IMR-90 (cell line): ENCODE results near the gene C1orf105. TPM values are rescaled to one million over a fixed set of nuclear protein-coding genes. Genes with fewer than 3 reads are reported as not detected.

Experiments used
- ATAC-seq: fragments of 200-7000 bp; cut with Tn5 transposase; 2 replicates; pipeline ENCODE4 v1.9.1; 2020; ENCODE audit warnings: low read depth, mild to moderate bottlenecking, moderate library complexity
- BruUV-seq: library from RNA; stranded (reverse); fragments of 400-500 nt; replicated peaks from 2 replicates; lab custom pipeline; 2021; lab: Mats Ljungman, UMichigan
- CTCF ChIA-PET: fragments of 300-600 bp; formaldehyde crosslinking; extraction: SDS; loops from one replicate; lab custom pipeline; 2021; ENCODE audit warnings: antibody characterized with exemption; lab: Yijun Ruan, JAX
- POLR2A ChIA-PET: fragments of 300-600 bp; sonication (Branson Sonifier 250); formaldehyde crosslinking; loops from one replicate; lab custom pipeline; 2022; ENCODE audit warnings: antibody characterized with exemption; ENCODE audit not compliant: unreplicated experiment; lab: Charles Lee
- DNase-seq: peaks from one replicate; pipeline ENCODE4 v3.0.0; 2013
- H2AFZ ChIP-seq: replicated peaks from 2 replicates; pipeline ENCODE3; 2013; ENCODE audit warnings: low read length, mild to moderate bottlenecking; ENCODE audit not compliant: poor library complexity
- H2AK5ac ChIP-seq: 2 replicates; pipeline ENCODE4 v1.6.1; 2013; ENCODE audit warnings: low read depth, low read length, inconsistent platforms
- H2AK9ac ChIP-seq: replicated peaks from 2 replicates; pipeline ENCODE3; 2013; ENCODE audit warnings: mild to moderate bottlenecking, low read depth, low read length, moderate library complexity; ENCODE audit not compliant: poor library complexity
- H2BK120ac ChIP-seq: 2 replicates; pipeline ENCODE4 v1.6.1; 2013; ENCODE audit warnings: low read depth, low read length, inconsistent platforms
- H2BK15ac ChIP-seq: 3 replicates; pipeline ENCODE4 v1.6.1; 2013; ENCODE audit warnings: low read depth, low read length, inconsistent platforms
- H2BK20ac ChIP-seq: 2 replicates; pipeline ENCODE4 v1.6.1; 2013; ENCODE audit warnings: low read depth, mild to moderate bottlenecking, inconsistent platforms, low read length, moderate library complexity
- H2BK5ac ChIP-seq: 2 replicates; pipeline ENCODE4 v1.6.1; 2013; ENCODE audit warnings: mild to moderate bottlenecking, low read depth, low read length, inconsistent platforms; ENCODE audit not compliant: poor library complexity, severe bottlenecking
- H3K14ac ChIP-seq: replicated peaks from 2 replicates; pipeline ENCODE4 v1.6.1; 2013; ENCODE audit warnings: low read depth, low read length, inconsistent platforms
- H3K18ac ChIP-seq: 2 replicates; pipeline ENCODE4 v1.6.1; 2013; ENCODE audit warnings: low read depth, low read length, control low read depth
- H3K23ac ChIP-seq: 2 replicates; pipeline ENCODE4 v1.6.1; 2013; ENCODE audit warnings: low read depth, low read length, inconsistent platforms
- H3K27ac ChIP-seq: 2 replicates; pipeline ENCODE4 v1.5.1; 2013; ENCODE audit warnings: mild to moderate bottlenecking, control low read depth, low read length; ENCODE audit not compliant: insufficient read depth
- H3K27me3 ChIP-seq: 2 replicates; pipeline ENCODE4 v1.6.1; 2013; ENCODE audit warnings: low read length; ENCODE audit not compliant: control insufficient read depth, insufficient read depth
- H3K36me3 ChIP-seq: 2 replicates; pipeline ENCODE4 v1.6.1; 2013; ENCODE audit warnings: low read length, mixed read lengths; ENCODE audit not compliant: control insufficient read depth, insufficient read depth
- H3K4ac ChIP-seq: 2 replicates; pipeline ENCODE4 v1.6.1; 2013; ENCODE audit warnings: low read depth, low read length, inconsistent platforms
- H3K4me1 ChIP-seq: 2 replicates; pipeline ENCODE4 v1.6.1; 2013; ENCODE audit warnings: low read length, mixed read lengths; ENCODE audit not compliant: control insufficient read depth, insufficient read depth
- H3K4me2 ChIP-seq: 2 replicates; pipeline ENCODE4 v1.6.1; 2013; ENCODE audit warnings: low read depth, mild to moderate bottlenecking, control low read depth, low read length, moderate library complexity
- H3K4me3 ChIP-seq: 2 replicates; pipeline ENCODE4 v1.5.1; 2013; ENCODE audit warnings: low read depth, mild to moderate bottlenecking, control low read depth, low read length, moderate library complexity; ENCODE audit not compliant: insufficient read depth
- H3K56ac ChIP-seq: 2 replicates; pipeline ENCODE4 v1.6.1; 2013; ENCODE audit warnings: low read length, inconsistent platforms; ENCODE audit not compliant: insufficient read depth; ENCODE audit errors: extremely low read depth
- H3K79me1 ChIP-seq, 2 experiments: 2 replicates each; pipeline ENCODE4 v1.6.1; 2013; ENCODE audit warnings: low read length in 2 of 2, inconsistent platforms in 1 of 2, low read depth in 1 of 2
- H3K9ac ChIP-seq: 2 replicates; pipeline ENCODE4 v1.6.1; 2013; ENCODE audit warnings: low read depth, low read length, control low read depth
- H3K9me1 ChIP-seq: 2 replicates; pipeline ENCODE4 v1.6.1; 2013; ENCODE audit warnings: low read length, inconsistent platforms; ENCODE audit not compliant: insufficient read depth
- H3K9me3 ChIP-seq: 2 replicates; pipeline ENCODE4 v1.6.1; 2013; ENCODE audit warnings: low read length; ENCODE audit not compliant: control insufficient read depth, insufficient read depth
- H4K20me1 ChIP-seq: 2 replicates; pipeline ENCODE4 v1.6.1; 2013; ENCODE audit warnings: low read length, inconsistent platforms; ENCODE audit not compliant: insufficient read depth
- H4K5ac ChIP-seq: 2 replicates; pipeline ENCODE4 v1.6.1; 2013; ENCODE audit warnings: mild to moderate bottlenecking, low read depth, low read length, control low read depth
- H4K8ac ChIP-seq, 2 experiments: 2 replicates each; pipeline ENCODE4 v1.6.1; 2013; ENCODE audit warnings: low read depth in 2 of 2, low read length in 2 of 2, control low read depth in 1 of 2, inconsistent platforms in 1 of 2
- H4K91ac ChIP-seq: 2 replicates; pipeline ENCODE4 v1.6.1; 2013; ENCODE audit warnings: low read depth, low read length, inconsistent platforms; ENCODE audit not compliant: insufficient read depth
- BHLHE40 ChIP-seq: fragments of 150-350 bp; IDR thresholded peaks from 2 replicates; pipeline ENCODE4 v1.6.1; 2016; ENCODE audit warnings: mild to moderate bottlenecking, low read depth, low read length
- CEBPB ChIP-seq: IDR thresholded peaks from 2 replicates; pipeline ENCODE4 v1.6.1; 2012; ENCODE audit warnings: low read depth, low read length, improper control_type of control experiment
- CHD1 ChIP-seq: IDR thresholded peaks from 2 replicates; pipeline ENCODE4 v1.6.1; 2012; ENCODE audit warnings: low read depth, low read length, improper control_type of control experiment
- ELK1 ChIP-seq: fragments of 150-350 bp; IDR thresholded peaks from 2 replicates; pipeline ENCODE4 v1.6.1; 2016; ENCODE audit warnings: low read depth, mild to moderate bottlenecking, low read length, moderate library complexity, borderline replicate concordance
- FOS ChIP-seq: fragments of 150-350 bp; IDR thresholded peaks from 2 replicates; pipeline ENCODE4 v1.6.1; 2016; ENCODE audit warnings: low read depth, low read length
- MAFK ChIP-seq: IDR thresholded peaks from 2 replicates; pipeline ENCODE4 v1.6.1; 2012; ENCODE audit warnings: low read depth, low read length, improper control_type of control experiment
- MAZ ChIP-seq: IDR thresholded peaks from 2 replicates; pipeline ENCODE4 v1.6.1; 2012; ENCODE audit warnings: low read depth, mild to moderate bottlenecking, low read length, improper control_type of control experiment, moderate library complexity, borderline replicate concordance
- MXI1 ChIP-seq: IDR thresholded peaks from 2 replicates; pipeline ENCODE4 v1.6.1; 2012; ENCODE audit warnings: low read depth, mild to moderate bottlenecking, low read length, moderate library complexity, borderline replicate concordance
- NFE2L2 ChIP-seq: fragments of 150-350 bp; IDR thresholded peaks from 2 replicates; pipeline ENCODE4 v1.6.1; 2016; ENCODE audit warnings: low read depth, mild to moderate bottlenecking, low read length
- RAD21 ChIP-seq: IDR thresholded peaks from 2 replicates; pipeline ENCODE4 v1.6.1; 2012; ENCODE audit warnings: low read length, improper control_type of control experiment
- RCOR1 ChIP-seq: IDR thresholded peaks from 2 replicates; pipeline ENCODE4 v1.6.1; 2012; ENCODE audit warnings: mild to moderate bottlenecking, low read length, improper control_type of control experiment; ENCODE audit not compliant: insufficient replicate concordance
- SMC3 ChIP-seq: fragments of 150-350 bp; IDR thresholded peaks from 2 replicates; pipeline ENCODE4 v1.6.1; 2016; ENCODE audit warnings: low read depth, mild to moderate bottlenecking, antibody characterized with exemption, low read length, moderate library complexity
- USF2 ChIP-seq: fragments of 150-350 bp; IDR thresholded peaks from 2 replicates; pipeline ENCODE4 v1.6.1; 2017; ENCODE audit warnings: mild to moderate bottlenecking, antibody characterized with exemption, low read length, low read depth
- WGBS, 2 experiments: methylation state at CpG; one replicate each; pipeline versions ENCODE4 v1.1.5 to v1.1.7; 2013; ENCODE audit warnings: missing lambda C conversion rate in 2 of 2; ENCODE audit not compliant: insufficient read length in 1 of 2; ENCODE audit errors: extremely low coverage in 2 of 2; 5-methylcytosine and 5-hydroxymethylcytosine counted together
- dilution Hi-C: fragments of 300-500 bp; cut with HindIII; formaldehyde crosslinking; loops from one replicate; pipeline ENCODE4 v1.14.3; 2018; ENCODE audit warnings: low sequenced_read_pairs; ENCODE audit not compliant: unreplicated experiment
- in situ Hi-C: fragments of 300-500 bp; cut with MboI; formaldehyde crosslinking; loops from 3 replicates; pipeline ENCODE4 v1.14.3; 2019; ENCODE audit warnings: low sequenced_read_pairs, inconsistent platforms, mixed read lengths
- intact Hi-C: fragments of 100-400 bp; cut with micrococcal nuclease; formaldehyde crosslinking; loops from 2 replicates; pipeline ENCODE4 v1.10.0; 2022
- polyA plus RNA-seq, 3 experiments: library from polyadenylated mRNA; depleted of rRNA; stranded (reverse); fragments of >200 nt; gene quantifications; 2 replicates each; pipeline ENCODE4 v1.2.3, GENCODE V29; 2012; ENCODE audit warnings: low replicate concordance in 1 of 3
- total RNA-seq: library from RNA; depleted of rRNA; stranded (reverse); fragments of >200 nt; gene quantifications from 2 replicates; pipeline ENCODE4 v1.2.3, GENCODE V29; 2012
- TF ChIP-seq, protein P1 (sequence below): conservative IDR thresholded peaks from 2 replicates; pipeline ENCODE4 v1.5.1; 2012; ENCODE audit warnings: mild to moderate bottlenecking, low read depth, low read length, improper control_type of control experiment

The C1orf105 gene
- total and polyA plus RNA-seq, 2 of the 4 experiments (the other 2 are of a cell fraction) = not detected

DNA sequence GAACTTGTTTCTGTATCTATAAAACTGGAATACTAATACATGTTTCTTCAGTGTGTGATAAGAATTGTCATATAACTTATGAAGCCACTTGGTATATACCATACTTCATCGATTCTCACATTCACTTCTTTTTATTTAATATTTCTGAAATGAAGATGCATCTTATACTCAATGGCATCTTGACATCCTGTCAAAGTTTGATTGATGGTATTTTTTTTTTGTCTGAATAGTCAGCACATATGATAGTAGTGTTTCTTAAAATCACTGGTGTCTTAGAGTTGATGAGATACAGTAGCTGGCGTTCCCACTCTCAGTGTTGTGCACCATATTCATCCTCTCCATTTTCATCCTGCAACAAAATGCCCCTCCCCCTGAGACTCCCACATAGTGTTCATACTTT lies 34.4 kb upstream of the C1orf105 start:
- H3K27ac ChIP-seq = no peak overlapping the region
- no peak overlapping the region for H4K8ac ChIP-seq
- H2AK9ac ChIP-seq = no peak overlapping the region
- no peak overlapping the region for H4K91ac ChIP-seq
- H2BK120ac ChIP-seq = no peak overlapping the region
- H3K4ac ChIP-seq = no peak overlapping the region
- H3K9ac ChIP-seq = no peak overlapping the region
- H3K9me3 ChIP-seq = no peaks in the 10 kb centered on the region
- H2BK15ac ChIP-seq = no peak overlapping the region
- H3K4me2 ChIP-seq = no peak overlapping the region
- no peak overlapping the region for H3K56ac ChIP-seq
- H2BK5ac ChIP-seq = no peak overlapping the region
- H3K14ac ChIP-seq = no peak overlapping the region
- DNase-seq = no peak
- no peak overlapping the region for H3K23ac ChIP-seq
- no peak overlapping the region for H2BK20ac ChIP-seq
- H3K36me3 ChIP-seq = no peaks in the 10 kb centered on the region
- H3K9me1 ChIP-seq = peaks cover 4% of the 10 kb centered on the region; the same call in 1 of the 2 replicates
- no peak for TF ChIP-seq ELK1
- no peak for TF ChIP-seq NFE2L2
- no peak for TF ChIP-seq MAFK
- no peak for TF ChIP-seq CEBPB
- TF ChIP-seq, protein P1, sequence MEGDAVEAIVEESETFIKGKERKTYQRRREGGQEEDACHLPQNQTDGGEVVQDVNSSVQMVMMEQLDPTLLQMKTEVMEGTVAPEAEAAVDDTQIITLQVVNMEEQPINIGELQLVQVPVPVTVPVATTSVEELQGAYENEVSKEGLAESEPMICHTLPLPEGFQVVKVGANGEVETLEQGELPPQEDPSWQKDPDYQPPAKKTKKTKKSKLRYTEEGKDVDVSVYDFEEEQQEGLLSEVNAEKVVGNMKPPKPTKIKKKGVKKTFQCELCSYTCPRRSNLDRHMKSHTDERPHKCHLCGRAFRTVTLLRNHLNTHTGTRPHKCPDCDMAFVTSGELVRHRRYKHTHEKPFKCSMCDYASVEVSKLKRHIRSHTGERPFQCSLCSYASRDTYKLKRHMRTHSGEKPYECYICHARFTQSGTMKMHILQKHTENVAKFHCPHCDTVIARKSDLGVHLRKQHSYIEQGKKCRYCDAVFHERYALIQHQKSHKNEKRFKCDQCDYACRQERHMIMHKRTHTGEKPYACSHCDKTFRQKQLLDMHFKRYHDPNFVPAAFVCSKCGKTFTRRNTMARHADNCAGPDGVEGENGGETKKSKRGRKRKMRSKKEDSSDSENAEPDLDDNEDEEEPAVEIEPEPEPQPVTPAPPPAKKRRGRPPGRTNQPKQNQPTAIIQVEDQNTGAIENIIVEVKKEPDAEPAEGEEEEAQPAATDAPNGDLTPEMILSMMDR = no peak
- no peak for TF ChIP-seq BHLHE40
- TF ChIP-seq USF2 = no peak
- TF ChIP-seq CHD1 = no peak
- TF ChIP-seq RCOR1 = no peak
- TF ChIP-seq MXI1 = no peak
- no peak for TF ChIP-seq FOS
- no peak for TF ChIP-seq MAZ
- no peak for TF ChIP-seq SMC3
- TF ChIP-seq RAD21 = no peak
- no peak overlapping the region for H2AFZ ChIP-seq
- ChIA-PET CTCF (interaction anchor here (0.6 kb wide), 1 partner anchor 787 kb away, joined by 7 read pairs; no protein-coding TSS in a partner anchor), POLR2A (no interaction called here)
- no peak overlapping the region for H4K5ac ChIP-seq
- no TSS peak for BruUV-seq
- H3K4me3 ChIP-seq = no peak overlapping the region
- H4K20me1 ChIP-seq = no peaks in the 10 kb centered on the region
- in situ Hi-C loops = no loop called here
- intact Hi-C loops = no loop called here
- peaks cover 12% of the 10 kb centered on the region for H3K4me1 ChIP-seq
- H2AK5ac ChIP-seq = no peak overlapping the region
- ATAC-seq = no peak
- WGBS, 2 experiments = no CpG with 5 or more reads among the region's 2 CpGs
- no peaks in the 10 kb centered on the region for H3K79me1 ChIP-seq
- H3K18ac ChIP-seq = no peak overlapping the region
- dilution Hi-C loops = no loop called here
- H3K27me3 ChIP-seq = no peaks in the 10 kb centered on the region
